BE2C (cell line): ENCODE measurements around the gene CACNA1B.
A peak's percentile ranks its signal among the peaks of the same experiment; 100 is the strongest.

Experiments
- DNase-seq: peaks from one replicate; pipeline ENCODE4 v3.0.0-alpha.2; 2020
- H3K27me3 ChIP-seq: fragments of 250-450 bp; sonication (Bioruptor Pico); 2 replicates; pipeline ENCODE4 v1.5.1; 2020; ENCODE audit warnings: mild to moderate bottlenecking
- H3K36me3 ChIP-seq: fragments of 250-450 bp; sonication (Bioruptor Pico); 2 replicates; pipeline ENCODE4 v1.5.1; 2020; ENCODE audit warnings: mild to moderate bottlenecking
- H3K4me1 ChIP-seq: fragments of 250-450 bp; sonication (Bioruptor Pico); 2 replicates; pipeline ENCODE4 v1.5.1; 2020
- H3K4me3 ChIP-seq: 2 replicates; pipeline ENCODE4 v1.5.1; 2011; ENCODE audit warnings: low read depth, low read length
- H3K9me3 ChIP-seq: fragments of 250-450 bp; sonication (Bioruptor Pico); 2 replicates; pipeline ENCODE4 v1.5.1; 2020
- TF ChIP-seq, protein P1 (sequence below): IDR thresholded peaks from 2 replicates; pipeline ENCODE4 v1.5.1; 2012; ENCODE audit warnings: mild to moderate bottlenecking, low read depth, low read length

Gene CACNA1B

DNA sequence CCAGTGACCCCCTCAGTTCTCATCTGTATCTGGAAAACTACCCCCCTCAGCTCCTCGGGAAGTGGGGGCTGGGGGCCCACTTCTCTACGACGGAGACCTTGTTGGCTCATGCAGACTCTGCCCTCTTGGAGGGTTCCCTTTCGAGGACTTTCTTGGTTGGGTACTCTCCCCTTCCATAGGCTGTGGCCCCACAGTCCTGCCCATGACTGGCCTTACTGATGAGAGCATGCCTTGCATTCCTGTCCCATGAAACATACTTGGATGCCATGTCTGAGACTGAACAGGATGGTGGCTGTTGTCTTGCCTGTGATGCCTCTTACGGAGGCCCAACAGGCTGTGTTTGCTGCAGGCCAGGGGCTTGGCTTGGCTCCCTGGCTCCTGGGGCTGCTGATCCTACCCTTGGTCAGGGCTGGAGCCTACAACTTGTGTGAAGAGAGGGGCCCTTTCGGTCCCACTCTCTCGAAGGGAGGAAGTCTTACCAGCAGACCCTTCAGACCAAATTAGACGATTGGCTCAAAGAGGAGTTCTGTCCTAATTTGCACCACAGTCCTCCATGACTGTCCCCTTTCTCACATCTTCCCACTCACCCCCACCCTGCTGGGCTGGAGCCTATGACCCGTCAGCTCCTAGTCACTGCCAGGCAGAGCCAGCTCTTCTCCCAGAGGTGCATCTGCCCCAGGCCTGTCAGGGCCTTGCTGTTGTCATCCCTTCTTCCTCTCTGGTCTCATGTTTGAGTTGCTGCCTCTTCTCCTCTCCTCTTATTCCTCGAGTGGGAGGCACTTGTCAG, 109.9 kb downstream of the CACNA1B start:
- no peak for DNase-seq
- Histone ChIP-seq H3K36me3 (no peaks in the 10 kb centered on the region), H3K4me3 (no peak overlapping the region), H3K27me3 (no peaks in the 10 kb centered on the region), H3K4me1 (no peaks in the 10 kb centered on the region), H3K9me3 (no peaks in the 10 kb centered on the region)
- TF ChIP-seq, protein P1, sequence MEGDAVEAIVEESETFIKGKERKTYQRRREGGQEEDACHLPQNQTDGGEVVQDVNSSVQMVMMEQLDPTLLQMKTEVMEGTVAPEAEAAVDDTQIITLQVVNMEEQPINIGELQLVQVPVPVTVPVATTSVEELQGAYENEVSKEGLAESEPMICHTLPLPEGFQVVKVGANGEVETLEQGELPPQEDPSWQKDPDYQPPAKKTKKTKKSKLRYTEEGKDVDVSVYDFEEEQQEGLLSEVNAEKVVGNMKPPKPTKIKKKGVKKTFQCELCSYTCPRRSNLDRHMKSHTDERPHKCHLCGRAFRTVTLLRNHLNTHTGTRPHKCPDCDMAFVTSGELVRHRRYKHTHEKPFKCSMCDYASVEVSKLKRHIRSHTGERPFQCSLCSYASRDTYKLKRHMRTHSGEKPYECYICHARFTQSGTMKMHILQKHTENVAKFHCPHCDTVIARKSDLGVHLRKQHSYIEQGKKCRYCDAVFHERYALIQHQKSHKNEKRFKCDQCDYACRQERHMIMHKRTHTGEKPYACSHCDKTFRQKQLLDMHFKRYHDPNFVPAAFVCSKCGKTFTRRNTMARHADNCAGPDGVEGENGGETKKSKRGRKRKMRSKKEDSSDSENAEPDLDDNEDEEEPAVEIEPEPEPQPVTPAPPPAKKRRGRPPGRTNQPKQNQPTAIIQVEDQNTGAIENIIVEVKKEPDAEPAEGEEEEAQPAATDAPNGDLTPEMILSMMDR, result no peak

DNA sequence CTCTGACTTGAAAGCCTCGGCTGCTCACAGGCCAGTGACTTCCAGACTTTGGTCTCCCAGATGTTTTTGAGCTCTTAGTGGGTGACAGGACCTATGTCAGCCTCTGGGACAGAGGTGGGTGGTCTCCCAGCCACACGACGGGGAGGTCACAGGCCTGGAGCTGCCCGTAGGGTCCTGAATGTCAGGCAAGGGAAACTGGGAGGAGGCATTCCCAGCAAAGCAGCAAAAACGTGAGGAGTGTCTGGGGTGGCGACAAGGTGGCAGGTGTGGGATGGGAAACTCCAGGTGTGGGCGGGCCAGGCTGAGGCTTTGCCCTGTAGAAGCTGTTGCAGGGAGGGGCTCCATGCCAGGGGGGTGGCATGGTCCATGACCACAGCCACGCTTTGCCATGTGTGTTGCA, 110.5 kb downstream of the CACNA1B start:
- no peaks in the 10 kb centered on the region for H3K9me3 ChIP-seq
- H3K4me3 ChIP-seq, result no peak overlapping the region
- no peaks in the 10 kb centered on the region for H3K4me1 ChIP-seq
- no peaks in the 10 kb centered on the region for H3K27me3 ChIP-seq
- no peaks in the 10 kb centered on the region for H3K36me3 ChIP-seq
- TF ChIP-seq, protein P1, result no peak
- DNase-seq, result no peak

DNA sequence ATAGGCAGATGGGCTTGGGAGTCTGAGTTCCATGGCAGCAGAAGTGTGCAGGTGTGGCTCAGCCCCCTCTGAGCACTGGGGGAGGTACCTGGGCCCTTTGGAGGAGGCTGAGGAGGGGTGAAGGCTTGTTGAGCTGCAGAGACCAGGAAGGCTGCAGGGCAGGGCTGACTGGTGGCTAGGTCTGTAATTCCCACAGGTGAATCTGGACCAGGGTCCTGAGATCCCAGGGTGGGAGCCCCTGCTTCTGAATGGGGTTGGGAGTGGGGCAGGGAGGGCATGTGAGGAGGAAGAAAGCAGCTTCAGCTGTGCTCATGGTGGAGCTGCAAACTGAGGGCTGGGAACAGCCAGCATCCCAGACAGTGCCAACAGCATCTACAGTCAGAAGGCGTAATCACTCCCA, 111.1 kb downstream of the CACNA1B start:
- Histone ChIP-seq H3K36me3 (no peaks in the 10 kb centered on the region), H3K9me3 (no peaks in the 10 kb centered on the region), H3K4me1 (no peaks in the 10 kb centered on the region), H3K27me3 (no peaks in the 10 kb centered on the region), H3K4me3 (no peak overlapping the region)
- TF ChIP-seq, protein P1, result no peak
- no peak for DNase-seq

DNA sequence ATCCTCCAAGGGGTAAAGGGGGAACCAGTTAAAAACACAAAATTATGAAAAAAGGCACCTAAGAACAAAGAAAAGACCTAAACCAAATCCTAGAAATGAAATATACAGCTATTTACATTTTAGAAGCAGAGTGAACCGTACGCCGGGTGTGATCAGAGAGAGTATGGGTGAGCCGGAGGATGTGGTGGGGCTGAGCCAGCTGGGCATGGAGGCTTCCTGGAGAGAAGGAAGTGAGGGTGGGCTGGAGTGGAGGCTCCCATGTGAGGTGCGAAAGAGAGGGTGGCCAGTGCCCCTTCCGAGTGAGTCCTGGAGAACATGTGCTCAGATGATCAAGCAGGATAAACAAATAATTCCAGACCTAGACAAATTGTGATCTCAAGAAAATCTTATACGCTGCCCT, 111.6 kb downstream of the CACNA1B start:
- Histone ChIP-seq H3K9me3 (no peaks in the 10 kb centered on the region), H3K4me1 (no peaks in the 10 kb centered on the region), H3K4me3 (no peak overlapping the region), H3K36me3 (no peaks in the 10 kb centered on the region), H3K27me3 (no peaks in the 10 kb centered on the region; the same call in 1 of the 2 replicates)
- TF ChIP-seq, protein P1, result no peak
- no peak for DNase-seq

DNA sequence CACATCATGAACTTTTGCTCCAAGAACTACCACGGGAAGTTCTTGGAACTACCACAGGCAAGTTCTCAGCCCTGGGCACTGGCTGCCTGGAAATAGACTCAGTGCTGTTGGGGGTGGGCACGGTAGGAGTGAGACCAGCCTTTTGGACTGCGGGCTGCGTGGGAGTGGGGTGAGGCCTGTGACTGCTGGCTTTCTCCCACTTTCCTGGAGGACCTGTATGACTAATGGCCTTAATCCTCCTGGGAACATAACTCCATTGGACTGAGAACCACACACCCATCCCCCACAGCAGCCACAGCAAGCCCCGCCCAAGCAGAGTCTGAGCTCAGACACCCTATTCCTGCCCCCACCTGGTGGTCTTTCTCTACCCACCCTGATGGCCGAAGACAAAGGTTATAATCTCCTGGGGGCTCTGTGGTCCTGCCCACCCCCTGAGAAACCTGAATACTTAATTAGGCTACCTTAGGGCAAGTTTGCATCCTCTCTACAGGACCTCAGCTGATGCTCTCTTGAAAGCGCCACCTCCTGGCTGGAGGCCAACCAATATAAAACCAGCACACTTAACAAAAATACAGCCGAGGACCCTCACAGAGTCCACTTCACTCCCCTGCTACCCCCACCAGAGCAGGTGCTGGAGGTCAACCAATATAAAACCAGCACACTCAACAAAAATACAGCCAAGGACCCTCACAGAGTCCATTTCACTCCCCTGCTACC, 112.6 kb downstream of the CACNA1B start:
- H3K27me3 ChIP-seq, result no peaks in the 10 kb centered on the region; the same call in 1 of the 2 replicates
- H3K4me3 ChIP-seq, result no peak overlapping the region
- no peaks in the 10 kb centered on the region for H3K36me3 ChIP-seq
- DNase-seq, result peak; percentile 33
- H3K4me1 ChIP-seq, result no peaks in the 10 kb centered on the region
- TF ChIP-seq, protein P1, result no peak
- H3K9me3 ChIP-seq, result no peaks in the 10 kb centered on the region
